Right ventricle myocardium superior (tissue), 1 donor: Measurements from ENCODE around the gene MEI4. TPM values are rescaled to one million over a fixed set of nuclear protein-coding genes. Genes with fewer than 3 reads are reported as not detected.
"Not testable (repeated sequence)": the region's sequence is repeated elsewhere in the genome, so short reads cannot be mapped to it uniquely, and the experiment has no call there.

Experiments used
- ATAC-seq: fragments of 200-7000 bp; cut with Tn5 transposase; one replicate; pipeline ENCODE4 v1.9.1; 2020; ENCODE audit warnings: mild to moderate bottlenecking; ENCODE audit not compliant: poor library complexity
- DNase-seq: peaks from one replicate; pipeline ENCODE4 v3.0.0-alpha.2; 2020
- intact Hi-C: fragments of 100-400 bp; cut with DNase I; formaldehyde crosslinking; loops from one replicate; pipeline ENCODE4 v1.11.2; 2022
- total RNA-seq: library from RNA; stranded (reverse); fragmentation: NEBNext Ultra II Directional; extraction: Animal tissue kit (Norgen Biotek cat#: 25700); gene quantifications from one replicate; pipeline ENCODE4 v1.2.1, GENCODE V29; 2021
- donor health status: DM: no; HTN: yes; CAD: no; lungs with severe emphysema.

The MEI4 gene
- total RNA-seq, 1 donor from 2014 or later, result 0.73 TPM

DNA sequence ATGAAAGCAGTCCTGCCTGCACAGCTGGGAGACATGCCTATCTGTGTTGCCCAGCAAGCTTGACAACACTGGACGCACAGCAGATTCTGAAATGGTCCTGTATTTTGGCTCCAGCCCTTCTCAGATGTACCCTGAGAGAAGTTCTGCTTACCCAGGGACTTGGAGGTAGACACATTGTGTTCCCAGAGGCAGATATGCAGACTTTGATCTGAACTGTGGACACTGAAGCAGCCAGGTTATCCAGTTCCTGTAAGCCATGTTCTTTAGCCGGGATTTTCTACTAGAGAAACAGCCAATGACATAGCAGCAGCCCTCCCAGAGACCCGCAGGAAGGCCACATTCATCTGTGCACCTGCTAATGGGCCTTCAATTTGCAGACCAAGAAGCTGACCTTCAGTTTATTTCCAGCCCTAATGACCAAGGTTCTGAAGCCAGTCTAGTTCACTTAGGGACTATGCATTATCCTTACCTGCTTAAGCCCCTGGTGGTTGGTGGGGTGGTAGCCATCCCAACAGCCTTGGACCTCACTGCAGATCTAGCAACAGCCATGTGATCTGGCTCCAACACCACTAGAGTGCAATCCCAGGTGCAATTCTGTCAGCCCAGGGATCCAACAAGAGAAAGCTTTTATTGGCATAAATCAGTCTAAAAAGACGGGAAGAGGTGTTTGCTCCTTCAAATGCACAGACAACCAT lies 134.2 kb downstream of the MEI4 start:
- intact Hi-C loops, result no loop called here
- ATAC-seq, result no peak
- DNase-seq, result no peak

GRCh38 chr6:77796824-77797809 lies 144.3 kb downstream of the MEI4 start:
- no peak for DNase-seq
- ATAC-seq, result no peak
- intact Hi-C loops, result no loop called here

DNA sequence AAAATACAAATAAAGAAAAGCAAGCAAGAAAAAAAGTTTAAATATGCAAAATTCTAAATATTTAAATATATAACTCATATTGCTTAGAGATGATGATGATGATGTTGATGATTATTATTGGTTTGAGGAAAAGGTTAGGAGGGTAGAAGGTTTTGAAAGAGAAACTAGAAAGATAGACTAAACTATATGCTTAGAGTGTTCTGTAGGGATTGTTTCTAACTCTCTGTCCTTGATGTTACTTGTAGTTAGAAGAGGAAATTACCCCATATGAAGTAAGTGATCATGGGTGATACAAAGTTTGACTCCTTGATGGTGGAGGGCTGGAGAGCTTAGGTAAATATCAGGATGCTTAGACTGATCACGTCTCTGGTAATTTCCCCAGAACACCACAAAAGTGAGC lies 159.5 kb downstream of the MEI4 start:
- DNase-seq, result no peak
- intact Hi-C loops, result no loop called here
- no peak for ATAC-seq

- DNase-seq (no peak), ATAC-seq (no peak)
- intact Hi-C loops, result no loop called here
Observed at GRCh38 chr6:77813090-77813489, 160.3 kb downstream of the MEI4 start.

- DNase-seq (no peak), ATAC-seq (no peak)
- intact Hi-C loops, result no loop called here
Observed at GRCh38 chr6:77814119-77814518, 161.3 kb downstream of the MEI4 start.

DNA sequence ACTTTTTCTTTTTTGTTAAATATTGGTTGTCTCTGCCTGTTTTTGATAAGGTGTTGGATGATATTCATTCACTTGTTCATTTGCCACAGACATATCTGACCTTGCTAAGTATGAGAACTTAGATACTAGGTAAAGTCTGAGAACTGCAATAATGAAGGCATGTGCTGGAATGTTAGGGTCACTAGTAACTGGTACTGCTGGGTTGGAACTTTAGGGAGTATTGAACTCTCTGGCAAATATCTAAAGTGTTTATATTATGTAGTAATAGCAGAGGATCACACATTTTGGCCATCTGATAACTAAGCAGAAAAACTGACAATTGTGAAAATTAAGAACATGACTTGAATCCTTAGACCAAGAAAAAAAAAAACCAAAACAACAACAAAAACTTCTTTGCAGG lies 162.7 kb downstream of the MEI4 start:
- intact Hi-C loops, result no loop called here
- DNase-seq (no peak), ATAC-seq (no peak)

- no peak for ATAC-seq
- no peak for DNase-seq
- intact Hi-C loops, result no loop called here
Observed at GRCh38 chr6:77816766-77817270, 164.0 kb downstream of the MEI4 start.

GRCh38 chr6:77822265-77822664 lies 169.4 kb downstream of the MEI4 start:
- intact Hi-C loops, result no loop called here
- ATAC-seq (no peak), DNase-seq (no peak)

DNA sequence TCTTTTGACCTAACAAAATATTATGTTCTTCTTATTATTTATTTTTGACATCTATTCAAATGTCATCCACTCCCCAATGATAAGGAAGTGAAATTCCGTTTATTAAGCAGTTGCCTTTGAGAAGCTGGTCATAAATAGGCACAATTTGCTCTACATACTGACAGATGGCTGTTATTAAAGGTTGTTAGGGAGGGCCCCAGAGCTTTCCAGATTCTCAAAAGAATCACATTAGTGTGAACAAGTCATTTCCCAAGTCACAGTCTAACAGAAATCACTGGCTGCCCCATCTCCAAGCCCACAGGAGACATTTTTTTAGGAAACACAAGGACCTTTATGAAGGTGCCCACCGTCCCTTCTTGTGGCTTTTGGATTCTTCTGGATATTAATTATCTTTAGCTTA lies 172.4 kb downstream of the MEI4 start:
- ATAC-seq (no peak), DNase-seq (no peak)
- intact Hi-C loops, result no loop called here

DNA sequence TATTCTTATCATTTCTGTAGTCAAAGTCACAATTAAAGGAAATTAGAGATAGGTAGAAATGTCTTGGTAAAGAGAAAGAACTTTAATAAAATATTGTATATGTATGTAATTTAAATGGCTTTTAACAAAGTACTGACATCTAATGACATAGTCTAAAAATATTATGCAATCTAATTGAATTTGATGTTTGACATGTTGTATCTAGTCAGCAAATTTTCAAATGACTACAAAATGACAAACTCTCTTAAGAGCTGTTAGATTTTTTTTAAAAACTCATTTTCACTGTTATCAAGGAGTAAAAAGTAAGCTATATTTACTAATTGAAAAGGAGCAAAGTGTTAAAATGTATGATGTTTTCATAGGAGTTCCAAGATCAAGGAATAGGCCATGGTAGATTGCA lies 176.9 kb downstream of the MEI4 start:
- DNase-seq, result no peak
- intact Hi-C loops, result no loop called here
- ATAC-seq, result no peak

GRCh38 chr6:77833749-77834148 lies 180.9 kb downstream of the MEI4 start:
- intact Hi-C loops, DNase-seq, ATAC-seq: not testable (repeated sequence)

GRCh38 chr6:77834591-77834996 lies 181.8 kb downstream of the MEI4 start:
- DNase-seq (no peak), ATAC-seq (no peak)
- intact Hi-C loops, result no loop called here

DNA sequence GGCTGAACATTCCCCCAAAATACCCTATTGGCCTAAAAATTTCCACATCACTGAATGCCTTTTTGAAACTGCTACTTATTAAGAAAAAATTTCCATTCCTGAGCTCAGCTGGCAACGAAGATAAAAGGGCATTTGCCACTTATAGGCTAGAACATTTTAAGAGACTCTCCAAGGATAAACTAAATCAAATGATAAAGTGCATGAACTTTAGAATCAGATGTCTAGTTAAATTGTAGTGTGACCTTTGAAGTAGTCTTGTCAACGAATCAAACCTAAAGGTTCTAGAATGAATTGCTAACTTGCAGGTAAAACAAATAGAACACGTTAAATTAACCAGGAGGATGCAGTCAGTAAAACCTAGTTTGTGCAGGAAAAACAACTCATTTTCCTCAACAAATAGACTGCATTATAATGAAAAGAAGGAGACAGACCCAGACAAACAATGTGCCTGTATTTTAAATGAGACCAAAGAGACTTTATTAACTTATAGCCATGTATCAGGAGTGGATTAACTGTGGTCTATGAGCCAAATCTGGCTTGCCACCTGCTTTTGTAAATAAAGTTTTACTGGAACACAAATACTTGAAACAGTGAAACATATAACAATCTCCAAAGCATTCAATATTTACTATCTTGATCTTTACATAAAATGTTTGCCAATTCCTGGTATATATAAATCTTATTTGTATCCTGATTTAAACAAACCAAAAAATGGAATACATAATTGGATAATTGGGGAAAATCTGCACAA lies 184.4 kb downstream of the MEI4 start:
- intact Hi-C loops, result no loop called here
- no peak for DNase-seq
- no peak for ATAC-seq

- DNase-seq, result no peak
- intact Hi-C loops, result no loop called here
- no peak for ATAC-seq
Observed at GRCh38 chr6:77839292-77839691, 186.5 kb downstream of the MEI4 start.

DNA sequence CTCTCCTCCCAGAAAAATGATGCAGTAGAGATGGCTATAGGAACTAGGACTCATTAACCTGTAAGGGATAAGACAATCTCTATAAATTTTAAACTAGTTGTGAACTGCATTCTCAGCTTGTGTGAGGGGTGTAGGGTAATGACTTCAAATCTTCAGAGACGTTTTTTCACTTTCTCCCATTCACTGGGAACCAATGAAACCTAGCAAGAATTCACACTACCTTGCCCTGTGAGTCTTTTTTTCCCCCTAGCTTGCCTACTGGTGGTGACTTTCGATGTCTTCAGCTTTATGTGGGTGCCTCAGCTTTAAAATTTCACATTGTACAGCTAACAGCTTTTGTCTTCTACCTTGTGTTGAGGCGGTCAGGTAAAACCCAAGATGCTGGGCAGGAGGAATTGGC lies 192.0 kb downstream of the MEI4 start:
- intact Hi-C loops, result no loop called here
- no peak for ATAC-seq
- DNase-seq, result no peak

DNA sequence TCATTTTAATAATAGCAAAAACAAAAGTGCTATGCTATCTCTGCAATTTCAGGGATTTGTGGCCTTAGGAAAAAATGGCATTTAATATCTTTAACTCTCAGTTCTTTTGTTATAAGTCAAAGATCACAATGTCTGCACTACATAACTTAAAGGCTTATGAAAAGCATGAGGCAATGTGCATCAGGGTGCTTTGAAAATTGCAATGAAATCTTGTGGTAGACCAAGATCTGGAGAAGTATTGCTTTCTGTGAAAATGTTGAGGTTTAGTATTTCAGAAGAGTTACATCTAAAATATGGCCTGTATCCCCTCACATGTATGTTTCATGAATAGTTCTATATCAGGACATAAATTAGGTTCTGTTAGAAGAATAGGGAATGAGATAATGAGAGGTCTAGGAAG lies 200.6 kb downstream of the MEI4 start:
- no peak for ATAC-seq
- DNase-seq, result no peak
- intact Hi-C loops, result no loop called here

DNA sequence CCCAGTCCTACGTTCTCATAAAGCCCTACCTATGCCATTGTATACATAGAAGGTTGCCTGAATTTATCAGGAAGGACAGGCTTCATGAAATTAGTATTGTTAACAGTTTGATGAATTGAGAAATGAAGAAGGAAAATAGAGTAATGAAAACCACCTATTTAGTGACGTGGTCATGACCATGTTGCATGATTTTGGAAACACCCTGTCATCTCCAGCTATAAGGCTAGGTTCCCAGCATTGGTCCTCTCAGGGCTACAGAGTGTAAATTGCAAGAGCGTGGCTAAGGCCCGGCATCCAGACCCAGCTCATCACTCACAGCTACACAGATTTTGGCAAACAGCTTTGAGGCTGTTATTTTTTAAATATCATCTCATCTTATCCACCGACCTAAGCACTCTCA lies 203.6 kb downstream of the MEI4 start:
- intact Hi-C loops, result no loop called here
- ATAC-seq (no peak), DNase-seq (no peak)

GRCh38 chr6:77857421-77857820 lies 204.6 kb downstream of the MEI4 start:
- DNase-seq (no peak), ATAC-seq (no peak)
- intact Hi-C loops, result no loop called here

- no peak for DNase-seq
- intact Hi-C loops, result no loop called here
- ATAC-seq, result no peak
Observed at GRCh38 chr6:77876300-77876699, 223.5 kb downstream of the MEI4 start.
